GM12873 (cell line): ENCODE measurements around the gene CLDN9.
A peak's percentile ranks its signal among the peaks of the same experiment; 100 is the strongest.

Source experiments
- TF ChIP-seq, protein P1 (sequence below): IDR thresholded peaks from 2 replicates; pipeline ENCODE4 v1.5.1; 2012; ENCODE audit warnings: low read depth, mild to moderate bottlenecking, moderate library complexity, low read length, control low read depth; ENCODE audit not compliant: insufficient read depth; ENCODE audit errors: missing control alignments

The CLDN9 gene

GRCh38 chr16:2967211-2967631, 45.5 kb upstream of the CLDN9 start:
- TF ChIP-seq, protein P1, sequence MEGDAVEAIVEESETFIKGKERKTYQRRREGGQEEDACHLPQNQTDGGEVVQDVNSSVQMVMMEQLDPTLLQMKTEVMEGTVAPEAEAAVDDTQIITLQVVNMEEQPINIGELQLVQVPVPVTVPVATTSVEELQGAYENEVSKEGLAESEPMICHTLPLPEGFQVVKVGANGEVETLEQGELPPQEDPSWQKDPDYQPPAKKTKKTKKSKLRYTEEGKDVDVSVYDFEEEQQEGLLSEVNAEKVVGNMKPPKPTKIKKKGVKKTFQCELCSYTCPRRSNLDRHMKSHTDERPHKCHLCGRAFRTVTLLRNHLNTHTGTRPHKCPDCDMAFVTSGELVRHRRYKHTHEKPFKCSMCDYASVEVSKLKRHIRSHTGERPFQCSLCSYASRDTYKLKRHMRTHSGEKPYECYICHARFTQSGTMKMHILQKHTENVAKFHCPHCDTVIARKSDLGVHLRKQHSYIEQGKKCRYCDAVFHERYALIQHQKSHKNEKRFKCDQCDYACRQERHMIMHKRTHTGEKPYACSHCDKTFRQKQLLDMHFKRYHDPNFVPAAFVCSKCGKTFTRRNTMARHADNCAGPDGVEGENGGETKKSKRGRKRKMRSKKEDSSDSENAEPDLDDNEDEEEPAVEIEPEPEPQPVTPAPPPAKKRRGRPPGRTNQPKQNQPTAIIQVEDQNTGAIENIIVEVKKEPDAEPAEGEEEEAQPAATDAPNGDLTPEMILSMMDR = no peak

- TF ChIP-seq, protein P1 = no peak
These were observed 45.0 kb upstream of the CLDN9 start for GRCh38 chr16:2967721-2968161.

- TF ChIP-seq, protein P1 = no peak
These were observed 44.4 kb upstream of the CLDN9 start for GRCh38 chr16:2968368-2968737.

- TF ChIP-seq, protein P1 = no peak
These were observed 43.8 kb upstream of the CLDN9 start, which contains the start of gene PAQR4 for GRCh38 chr16:2968738-2969544. Gene PAQR4, plus strand, starts transcription at chr16:2969348. Its CDS starts 327 bp downstream, at chr16:2969675.

GRCh38 chr16:2969545-2970521, 42.9 kb upstream of the CLDN9 start:
- TF ChIP-seq, protein P1 = peak; percentile 71

DNA sequence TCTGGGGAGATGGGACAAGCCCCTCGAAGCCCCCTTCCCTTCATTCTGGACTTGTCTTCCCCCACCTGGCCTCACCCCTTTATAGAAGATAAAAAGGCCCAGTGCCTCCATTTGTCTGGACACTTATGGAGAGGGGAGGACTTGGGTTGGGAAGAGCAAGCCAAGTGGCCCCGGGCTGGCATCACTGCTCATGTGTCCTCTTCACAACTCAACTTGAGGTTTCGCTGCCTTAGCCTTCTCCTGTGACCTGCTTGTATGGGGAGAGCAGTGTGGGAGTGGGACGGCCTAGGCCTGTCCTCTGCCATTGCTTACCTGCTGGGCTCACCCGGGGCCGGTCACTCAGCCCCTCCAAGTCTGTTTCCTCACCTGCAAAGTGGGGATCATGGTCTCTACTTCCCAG, 42.2 kb upstream of the CLDN9 start:
- TF ChIP-seq, protein P1 = no peak
